Right cardiac atrium (tissue), 5 donors: ENCODE measurements around the gene MOSPD3. TPM values are rescaled to one million over a fixed set of nuclear protein-coding genes. Genes with fewer than 3 reads are reported as not detected.
"Not testable (repeated sequence)": the region's sequence is repeated elsewhere in the genome, so short reads cannot be mapped to it uniquely, and the experiment has no call there.

Experiments
- ATAC-seq, 2 donors: fragments of 200-7000 bp; cut with Tn5 transposase; one replicate each; pipeline versions ENCODE4 v1.8.0 to v1.9.1; 2020; ENCODE audit warnings: moderate library complexity in 2 of 2, mild to moderate bottlenecking in 1 of 2
- DNase-seq, 3 donors: peaks; one replicate each; pipeline ENCODE4 v3.0.0-alpha.2; 2020
- H3K27ac ChIP-seq: one replicate; pipeline ENCODE4 v1.5.1; 2013; ENCODE audit warnings: mild to moderate bottlenecking, low read length, control low read depth, moderate library complexity
- H3K27me3 ChIP-seq: one replicate; pipeline ENCODE4 v1.6.1; 2013; ENCODE audit not compliant: control insufficient read depth, insufficient read depth
- H3K4me1 ChIP-seq: one replicate; pipeline ENCODE4 v1.6.1; 2013; ENCODE audit warnings: low read length; ENCODE audit not compliant: control insufficient read depth, insufficient read depth
- H3K4me3 ChIP-seq: one replicate; pipeline ENCODE4 v1.5.1; 2013; ENCODE audit warnings: low read length, control low read depth
- H3K9me3 ChIP-seq: one replicate; pipeline ENCODE4 v1.6.1; 2013; ENCODE audit warnings: low read length; ENCODE audit not compliant: control insufficient read depth
- WGBS: extraction: QIAGEN DNeasy Blood & Tissue Kit; methylation state at CpG from one replicate; pipeline ENCODE4 v1.1.7; 2013; 5-methylcytosine and 5-hydroxymethylcytosine counted together
- intact Hi-C, 4 donors: fragments of 100-400 bp; cut with DNase I; formaldehyde crosslinking; loops; one replicate each; pipeline versions ENCODE4 v1.11.0 to v1.14.0; 2022 to 2023
- long read RNA-seq, 4 donors: library from polyadenylated mRNA; unstranded; transcript quantifications; one replicate each; pipeline ENCODE4 v2.0.0, GENCODE V29; 2020 to 2021
- polyA plus RNA-seq: library from polyadenylated mRNA; stranded (reverse); fragments of 200-250 nt; gene quantifications from one replicate; pipeline ENCODE4 v1.2.3, GENCODE V29; 2013
- total RNA-seq, 4 donors: library from RNA; stranded (reverse); fragmentation: NEBNext Ultra II Directional; extraction: Animal tissue kit (Norgen Biotek cat#: 25700); gene quantifications; one replicate each; pipeline ENCODE4 v1.2.1, GENCODE V29; 2021
- donor health status: healthy with polysubstance abuse.
- donor health status: DM: no; HTN: yes; CAD: no.
- donor health status: DM: no; HTN: no; CAD: no.
- donor health status: DM: no; HTN: yes; CAD: no; lungs with severe emphysema.
- donor health status: DM: yes; HTN: yes; CAD: no.

MOSPD3 gene, protein sequence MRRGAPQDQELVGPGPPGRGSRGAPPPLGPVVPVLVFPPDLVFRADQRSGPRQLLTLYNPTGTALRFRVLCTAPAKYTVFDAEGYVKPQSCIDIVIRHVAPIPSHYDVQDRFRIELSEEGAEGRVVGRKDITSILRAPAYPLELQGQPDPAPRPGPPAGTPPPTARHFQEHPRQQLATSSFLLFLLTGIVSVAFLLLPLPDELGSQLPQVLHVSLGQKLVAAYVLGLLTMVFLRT
- total RNA-seq (10 to 100 TPM; 11.1 to 13.7 (median 11.9) TPM), polyA plus RNA-seq (13.8 TPM)
- long read RNA-seq, donor 1, transcript MOSPD3-203 (5 exons, 1,191 nt): major isoform, 20 of 22 reads
- long read RNA-seq, donor 1, partial matches to known transcripts: 0 of 22 reads
- long read RNA-seq, donor 1, other reads (novel, unspliced or antisense): 1 of 22 reads
- long read RNA-seq, donor 2, partial matches to known transcripts: 0 of 9 reads
- long read RNA-seq, donor 2, other reads (novel, unspliced or antisense): 2 of 9 reads
- long read RNA-seq, donor 3, transcript MOSPD3-203 (5 exons, 1,191 nt): major isoform, 8 of 13 reads
- long read RNA-seq, donor 3, partial matches to known transcripts: 3 of 13 reads
- long read RNA-seq, donor 3, other reads (novel, unspliced or antisense): 2 of 13 reads
- long read RNA-seq, donor 4, transcript MOSPD3-203 (5 exons, 1,191 nt): major isoform, 9 of 16 reads
- long read RNA-seq, donor 4, partial matches to known transcripts: 1 of 16 reads
- long read RNA-seq, donor 4, other reads (novel, unspliced or antisense): 3 of 16 reads

DNA sequence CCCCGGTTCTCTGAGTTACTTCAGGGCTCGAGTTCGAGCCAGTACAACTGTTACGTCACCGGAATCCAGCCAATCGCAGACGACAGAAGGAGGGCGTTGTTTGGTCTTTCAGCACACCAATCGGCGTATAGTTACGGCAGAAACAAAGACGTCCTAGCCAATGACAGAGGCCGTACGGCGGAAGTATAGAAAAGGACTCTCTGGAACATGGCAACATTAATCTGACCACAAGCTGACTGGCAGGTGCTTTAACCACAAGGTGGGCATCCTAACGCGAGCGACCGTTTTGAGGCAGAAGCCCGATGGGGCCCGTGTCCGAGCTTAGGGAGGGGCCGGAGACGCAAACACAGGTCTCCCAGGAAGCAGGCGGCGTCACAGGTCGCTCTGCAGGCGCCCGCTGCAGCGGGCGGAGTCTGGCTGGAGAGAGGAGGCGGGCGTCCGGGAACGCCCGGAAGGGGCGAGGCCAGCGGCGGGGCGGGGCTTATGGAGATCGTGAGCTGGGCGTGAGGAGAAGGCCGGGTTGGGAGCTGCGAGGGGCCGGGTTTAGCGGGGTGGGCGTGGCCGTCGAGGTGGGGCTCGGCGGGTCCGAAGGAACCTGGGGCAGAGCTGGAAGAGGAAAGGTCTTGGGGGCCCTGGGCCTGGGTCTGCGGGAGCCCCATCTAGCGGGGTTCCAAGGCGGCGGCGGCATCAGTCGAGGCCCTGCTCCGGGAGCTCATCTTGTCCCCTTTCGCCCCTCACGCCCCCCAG lies at the start of gene MOSPD3:
MOSPD3 (plus strand) TSS at position 558 of the 747 bp plus-strand sequence. CDS start 252 bp downstream, outside the sequence.
- no peaks in the 10 kb centered on the region for H3K9me3 ChIP-seq
- H3K4me3 ChIP-seq: peak within 1 kb of the TSS; percentile 87
- H3K4me1 ChIP-seq: peaks cover 3% of the 10 kb centered on the region
- no peaks in the 10 kb centered on the region for H3K27me3 ChIP-seq
- H3K27ac ChIP-seq: peak within 1 kb of the TSS; percentile 89
- intact Hi-C loops: loop anchor here in 2 of 4 donors (5.0 to 10.0 kb wide), 2 partner anchors 60 to 63 kb away; partner anchors contain the start of gene GNB2 (in 2 of the 2)
- peak; percentile 98 to 99 for ATAC-seq
- under 1% methylated on average over 61 of the region's 61 CpGs for WGBS
- peak; percentile 99 for DNase-seq

DNA sequence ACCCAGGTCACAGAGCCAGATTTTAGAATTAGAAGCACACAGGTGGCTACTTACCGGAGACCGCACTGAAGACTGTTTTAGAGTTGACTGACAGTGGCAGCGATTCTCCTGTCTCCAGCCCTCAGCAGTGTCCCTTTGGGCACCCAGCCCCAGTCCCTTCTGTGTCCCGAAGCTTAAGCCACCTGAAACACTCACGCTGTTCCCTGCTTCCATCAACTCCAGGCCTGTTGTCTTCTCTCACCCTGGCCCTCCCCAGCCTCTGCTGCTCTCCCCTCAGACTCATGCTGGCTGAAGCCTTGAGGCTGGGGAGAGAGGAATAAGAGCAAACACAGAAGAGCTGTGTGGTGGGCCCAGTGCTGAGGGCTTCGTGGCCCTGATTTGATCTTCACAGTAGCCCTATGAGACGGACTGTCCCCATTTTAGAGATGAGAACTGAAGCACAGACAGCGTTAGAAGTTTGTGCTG lies 49.2 kb upstream of the MOSPD3 start:
- 92% methylated on average over 8 of the region's 8 CpGs for WGBS
- no peak for ATAC-seq
- DNase-seq: no peak
- Histone ChIP-seq H3K4me3 (no peak overlapping the region), H3K27ac (no peak overlapping the region), H3K4me1 (no peaks in the 10 kb centered on the region), H3K27me3 (no peaks in the 10 kb centered on the region), H3K9me3 (no peaks in the 10 kb centered on the region)
- intact Hi-C loops: loop anchor here (5.0 to 10.0 kb wide), 3 partner anchors 96 to 129 kb away; partner anchors contain the start of gene GIGYF1 (in 2 of the 4)

DNA sequence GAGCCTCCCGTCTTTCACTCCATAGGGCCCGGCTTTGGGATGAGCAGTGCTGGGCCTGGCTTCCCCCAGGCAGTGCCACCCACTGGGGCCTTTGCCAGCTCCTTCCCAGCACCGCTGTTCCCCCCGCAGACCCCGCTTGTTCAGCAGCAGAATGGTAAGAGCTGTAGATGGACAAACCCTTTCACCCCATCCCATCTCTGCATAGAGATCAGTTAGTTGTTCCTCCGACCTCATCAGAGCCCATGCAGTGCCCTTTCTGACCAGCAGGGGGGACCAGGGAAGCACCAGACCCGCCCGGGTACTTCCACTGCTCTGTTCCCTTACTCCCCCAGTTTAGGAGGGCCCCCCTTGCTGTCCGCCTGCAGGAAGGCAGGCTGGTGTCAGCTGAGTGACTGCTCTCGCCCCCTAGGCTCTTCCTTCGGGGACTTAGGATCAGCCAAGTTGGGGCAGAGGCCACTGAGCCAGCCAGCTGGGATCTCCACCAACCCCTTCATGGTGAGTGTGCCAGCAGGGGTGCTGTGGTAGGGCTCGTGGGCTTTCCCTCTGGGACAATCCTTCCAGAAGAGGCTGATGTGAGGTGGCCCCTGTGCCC lies 48.4 kb upstream of the MOSPD3 start:
- H3K27ac ChIP-seq: no peak overlapping the region
- 34% methylated on average over 12 of the region's 12 CpGs for WGBS
- intact Hi-C loops: loop anchor here (5.0 to 10.0 kb wide), 3 partner anchors 97 to 128 kb away; partner anchors contain the start of gene GIGYF1 (in 2 of the 4)
- H3K4me1 ChIP-seq: no peaks in the 10 kb centered on the region
- H3K27me3 ChIP-seq: no peaks in the 10 kb centered on the region
- DNase-seq (peak; percentile 80 to 93 (median 91)), ATAC-seq (peak; percentile 45 to 68)
- H3K4me3 ChIP-seq: no peak overlapping the region
- H3K9me3 ChIP-seq: no peaks in the 10 kb centered on the region

DNA sequence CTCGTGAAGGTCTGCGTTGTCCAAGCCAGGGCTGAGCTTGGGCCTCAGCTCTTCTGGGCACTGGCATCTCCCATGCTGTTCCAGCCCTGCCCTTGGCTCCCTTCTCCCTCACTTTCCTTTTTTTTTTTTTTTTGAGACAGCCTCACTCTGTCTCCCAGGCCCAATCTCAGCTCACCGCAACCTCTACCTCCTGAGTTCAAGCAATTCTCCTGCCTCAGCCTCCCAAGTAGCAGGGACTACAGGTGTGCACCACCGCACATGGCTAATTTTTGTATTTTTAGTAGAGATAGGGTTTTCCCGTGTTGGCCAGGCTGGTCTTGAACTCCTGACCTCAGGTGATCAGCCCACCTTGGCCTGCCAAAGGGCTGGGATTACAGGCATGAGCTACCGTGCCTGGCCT lies 47.9 kb upstream of the MOSPD3 start:
- H3K27ac ChIP-seq, ATAC-seq, H3K4me1 ChIP-seq, DNase-seq, H3K4me3 ChIP-seq, H3K9me3 ChIP-seq, H3K27me3 ChIP-seq: not testable (repeated sequence)
- intact Hi-C loops: loop anchor here (5.0 to 10.0 kb wide), 3 partner anchors 97 to 128 kb away; partner anchors contain the start of gene GIGYF1 (in 2 of the 4)
- WGBS: 85% methylated on average over 6 of the region's 6 CpGs

DNA sequence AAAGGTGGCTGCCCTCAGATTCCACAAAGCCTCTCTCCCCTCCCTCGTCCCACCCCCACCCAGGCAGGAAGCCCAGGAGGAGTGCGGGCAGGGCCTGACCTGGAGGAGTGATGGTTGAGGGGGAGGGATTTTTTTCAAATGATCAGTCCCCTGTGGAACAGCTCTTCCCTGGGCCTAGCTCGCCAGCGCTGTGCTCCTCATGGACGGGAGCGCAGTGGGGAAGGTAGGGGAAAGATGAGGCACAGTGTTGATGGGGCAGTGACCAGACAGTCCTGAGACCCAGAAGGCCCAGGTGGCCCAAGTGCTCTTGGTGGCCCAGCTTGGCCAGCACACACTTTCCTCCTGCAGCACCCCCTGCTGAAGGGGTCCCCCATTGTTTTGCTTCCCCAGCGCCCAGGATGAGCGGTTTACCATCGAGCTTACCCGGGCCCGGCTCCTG lies 47.2 kb upstream of the MOSPD3 start:
- Histone ChIP-seq H3K9me3 (no peaks in the 10 kb centered on the region), H3K27ac (no peak overlapping the region), H3K27me3 (no peaks in the 10 kb centered on the region), H3K4me3 (no peak overlapping the region), H3K4me1 (peaks cover 2% of the 10 kb centered on the region)
- DNase-seq (peak in 1 of 3 donors; percentile 38), ATAC-seq (no peak)
- WGBS: 93% methylated on average over 11 of the region's 11 CpGs
- intact Hi-C loops: loop anchor here in 1 of 4 donors (10.0 kb wide), 1 partner anchor 120 kb away; no protein-coding TSS in a partner anchor

DNA sequence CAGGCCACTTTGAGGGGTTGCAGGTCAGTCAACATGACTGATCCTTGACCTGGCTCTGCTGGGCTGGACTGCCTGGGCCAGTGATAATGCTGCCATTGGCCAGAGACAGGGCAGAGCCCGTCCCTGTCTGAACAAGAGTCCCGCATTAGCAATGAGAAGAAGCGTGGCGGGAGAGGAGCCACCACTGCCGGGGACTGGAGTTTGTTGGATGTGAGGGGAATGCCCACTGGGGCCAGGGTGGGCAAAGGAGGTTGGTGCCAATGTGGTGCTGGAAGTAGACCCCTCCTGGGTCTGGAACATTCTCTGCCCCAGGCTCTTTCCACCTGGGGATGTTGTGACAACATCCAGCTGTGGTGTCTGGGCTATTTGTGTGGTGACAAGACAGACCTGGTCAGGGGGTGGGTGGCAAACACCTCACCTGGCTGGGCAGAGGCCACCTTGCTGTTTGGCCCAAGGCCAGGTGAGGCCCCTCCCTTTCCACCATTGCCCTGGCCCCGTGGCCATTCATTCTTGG lies 46.3 kb upstream of the MOSPD3 start:
- intact Hi-C loops: loop anchor here in 1 of 4 donors (10.0 kb wide), 1 partner anchor 119 kb away; no protein-coding TSS in a partner anchor
- H3K27ac ChIP-seq: no peak overlapping the region

DNA sequence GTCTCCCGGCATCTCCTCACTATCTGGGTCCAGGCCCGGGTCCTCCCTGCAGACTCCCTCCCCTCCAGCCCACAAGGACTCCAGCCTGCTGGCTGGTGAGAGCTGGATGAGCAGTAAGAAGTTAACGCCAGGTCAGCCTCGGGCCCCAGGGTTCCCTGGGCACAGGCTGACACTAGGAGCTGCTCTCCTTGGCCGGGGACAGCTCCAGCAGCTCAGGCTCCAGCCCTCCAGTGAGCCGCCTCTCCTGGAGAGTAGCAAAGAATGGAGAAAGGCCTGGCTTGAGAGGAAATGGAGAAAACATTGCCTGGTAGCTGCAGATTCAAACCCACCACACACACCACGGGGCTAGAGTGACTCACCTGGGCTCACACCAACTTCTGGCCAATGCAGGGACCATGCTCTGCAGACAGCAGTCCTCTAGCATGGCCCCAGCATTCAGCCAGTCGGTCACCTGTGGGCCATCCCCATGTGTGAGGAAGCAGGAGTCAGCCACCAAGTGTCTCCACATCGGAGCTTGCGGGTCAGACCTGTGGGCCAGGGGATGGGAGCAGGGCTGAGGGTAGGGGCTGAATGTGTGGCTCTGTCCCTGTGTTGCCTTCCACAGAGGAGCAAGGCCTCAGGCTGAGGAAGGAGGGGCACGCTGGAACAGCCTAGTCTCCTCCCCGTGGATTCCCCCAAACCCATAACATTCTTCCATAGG lies 45.2 kb upstream of the MOSPD3 start:
- 67% methylated on average over 12 of the region's 12 CpGs for WGBS
- Histone ChIP-seq H3K4me1 (peaks cover 2% of the 10 kb centered on the region), H3K9me3 (no peaks in the 10 kb centered on the region), H3K27me3 (no peaks in the 10 kb centered on the region), H3K4me3 (no peak overlapping the region), H3K27ac (no peak overlapping the region)
- DNase-seq (peak in 1 of 3 donors; percentile 44), ATAC-seq (no peak)
- intact Hi-C loops: loop anchor here in 1 of 4 donors (10.0 kb wide), 1 partner anchor 118 kb away; no protein-coding TSS in a partner anchor

More for the DNA sequence above, 46.3 kb upstream of the MOSPD3 start:
- Histone ChIP-seq H3K4me1 (peaks cover 2% of the 10 kb centered on the region), H3K4me3 (no peak overlapping the region), H3K27me3 (no peaks in the 10 kb centered on the region), H3K9me3 (no peaks in the 10 kb centered on the region)
- ATAC-seq (no peak), DNase-seq (peak in 1 of 3 donors; percentile 49)
- WGBS: 91% methylated on average over 6 of the region's 6 CpGs

DNA sequence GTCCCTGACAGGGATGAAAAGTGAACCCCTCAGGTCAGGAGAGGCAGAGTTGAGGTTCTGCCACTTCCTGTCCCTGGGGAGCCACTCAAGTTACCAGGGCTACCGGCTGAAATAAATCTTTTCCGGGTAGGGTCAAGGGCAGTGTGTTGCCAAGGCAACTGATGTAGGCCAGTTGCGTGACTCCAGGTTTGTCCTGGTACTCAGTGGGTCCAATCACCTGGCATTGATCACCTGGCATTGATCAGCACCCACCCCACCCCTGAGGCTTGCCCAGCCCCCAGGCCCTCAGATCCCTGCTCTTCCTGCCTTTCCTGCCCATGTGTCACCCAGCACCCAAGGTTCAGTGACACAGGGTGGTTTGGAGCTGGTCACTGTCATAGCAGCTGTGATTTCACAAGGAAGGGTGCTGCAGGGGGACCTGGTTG lies 44.6 kb upstream of the MOSPD3 start:
- Histone ChIP-seq H3K4me3 (no peak overlapping the region), H3K4me1 (peaks cover 2% of the 10 kb centered on the region), H3K9me3 (no peaks in the 10 kb centered on the region), H3K27ac (no peak overlapping the region), H3K27me3 (no peaks in the 10 kb centered on the region)
- 50% methylated on average over 3 of the region's 3 CpGs for WGBS
- intact Hi-C loops: loop anchor here in 1 of 4 donors (10.0 kb wide), 1 partner anchor 117 kb away; no protein-coding TSS in a partner anchor
- DNase-seq (no peak), ATAC-seq (no peak)

DNA sequence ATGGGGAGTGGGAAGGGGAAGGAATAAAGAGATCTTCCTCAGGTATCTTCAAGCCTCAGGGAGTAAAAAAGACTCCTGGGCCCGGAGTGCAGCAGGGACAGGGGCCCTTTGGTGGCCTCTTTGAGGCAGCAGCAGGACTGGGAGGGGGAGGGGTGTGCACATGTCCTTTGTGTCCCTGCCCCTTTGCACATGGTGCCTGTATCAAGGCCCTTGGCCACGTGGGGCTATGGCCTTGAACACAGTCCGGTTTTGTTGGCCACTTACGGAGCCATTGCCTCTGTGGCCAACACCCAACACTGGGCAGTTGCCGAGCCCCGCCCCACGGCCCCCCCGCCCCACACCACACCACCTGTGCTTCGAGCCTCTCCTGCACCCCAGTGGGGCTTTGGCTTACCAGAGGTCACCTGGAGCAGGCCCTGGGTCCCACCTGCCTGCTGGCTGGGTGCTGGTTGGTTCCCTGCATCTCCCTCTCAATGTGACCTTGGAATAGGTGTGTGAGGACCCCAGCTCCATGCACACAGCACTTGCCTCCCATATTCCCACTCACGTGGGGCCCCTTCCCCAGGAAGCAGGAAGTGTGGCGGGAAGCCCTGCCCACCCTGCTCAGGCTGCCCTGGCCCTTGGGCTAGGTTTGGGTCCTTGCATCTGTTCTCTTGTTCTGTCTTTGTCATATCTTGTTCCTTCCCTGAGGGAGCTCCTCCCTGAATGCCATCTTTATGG lies 44.0 kb upstream of the MOSPD3 start:
- WGBS: 70% methylated on average over 10 of the region's 11 CpGs
- no peak for DNase-seq
- H3K4me3 ChIP-seq: no peak overlapping the region
- peaks cover 2% of the 10 kb centered on the region for H3K4me1 ChIP-seq
- H3K27me3 ChIP-seq: no peaks in the 10 kb centered on the region
- intact Hi-C loops: loop anchor here in 1 of 4 donors (10.0 kb wide), 1 partner anchor 116 kb away; no protein-coding TSS in a partner anchor
- no peaks in the 10 kb centered on the region for H3K9me3 ChIP-seq
- H3K27ac ChIP-seq: no peak overlapping the region
- ATAC-seq: no peak
